ENCODE measurements around the gene ABCB11. TPM values are rescaled to one million over a fixed set of nuclear protein-coding genes. Genes with fewer than 3 reads are reported as not detected.
"Not testable (repeated sequence)": the region's sequence is repeated elsewhere in the genome, so short reads cannot be mapped to it uniquely, and the experiment has no call there.

Gene ABCB11
- total and polyA plus RNA-seq, 7 donors = under 0.01 to 0.93 (median 0.55) TPM; not detected in 2

DNA sequence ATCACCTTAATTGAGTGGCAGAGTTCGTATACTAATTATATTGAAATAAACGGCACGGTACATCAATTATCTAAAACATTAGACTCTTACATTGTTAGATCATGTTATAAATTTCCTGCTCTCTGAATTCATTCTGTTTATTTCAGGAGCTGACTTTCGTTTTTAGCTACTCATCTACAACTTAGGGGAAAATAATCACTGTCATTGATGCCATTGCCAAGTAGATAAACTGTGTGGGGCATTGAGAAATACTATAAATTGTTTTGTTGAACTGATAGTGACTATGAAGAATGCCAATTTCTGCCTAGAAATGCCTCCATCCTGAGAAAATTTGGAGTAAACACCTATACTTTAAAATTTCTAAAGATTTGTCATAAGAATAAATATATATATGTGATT is 17.5 kb downstream of the ABCB11 start:
- H3K4me3 ChIP-seq = no peak overlapping the region

DNA sequence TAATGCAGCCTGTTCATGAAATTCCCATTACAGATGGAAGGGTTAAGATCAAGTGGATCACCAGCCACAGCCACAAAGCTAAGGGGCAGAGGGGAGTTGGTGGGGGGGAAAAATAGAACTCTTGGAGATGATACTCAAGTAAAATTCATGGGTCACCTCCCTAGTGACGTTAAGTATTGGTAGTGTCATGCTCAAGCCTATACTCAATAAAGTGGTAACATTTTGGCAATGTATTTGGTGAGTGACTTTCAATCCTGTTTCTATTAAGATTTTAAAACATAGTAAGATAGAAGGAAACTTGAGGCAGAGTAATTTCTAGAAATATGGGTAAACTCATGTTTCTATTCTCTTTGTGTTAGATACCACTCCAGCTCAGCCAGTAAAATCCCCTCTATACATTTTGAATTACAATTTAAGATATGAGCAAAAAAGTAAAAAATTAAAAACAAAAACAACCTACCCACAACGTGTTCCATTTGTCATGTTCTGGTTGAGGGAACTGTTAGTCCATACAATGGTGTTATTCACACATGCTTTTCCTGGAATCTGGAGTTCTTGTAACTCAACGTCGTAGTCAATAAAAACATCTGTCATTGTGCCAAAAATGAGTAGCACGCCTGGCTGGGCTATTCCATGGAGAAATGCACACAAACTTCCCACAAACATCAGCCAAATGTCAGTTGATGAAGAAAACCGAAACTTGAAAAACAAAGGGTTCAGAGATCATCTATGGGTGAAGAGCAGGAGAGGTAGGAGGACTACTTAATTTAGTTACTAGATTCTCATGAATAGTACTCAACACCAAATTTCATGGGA is 18.1 kb downstream of the ABCB11 start:
- H3K9me3 ChIP-seq = no peaks in the 10 kb centered on the region
- no peak for DNase-seq
- H3K27ac ChIP-seq = no peak overlapping the region
- H3K4me1 ChIP-seq = no peaks in the 10 kb centered on the region
- H3K27me3 ChIP-seq = no peaks in the 10 kb centered on the region
- no peaks in the 10 kb centered on the region for H3K36me3 ChIP-seq
- TF ChIP-seq EP300 (IDR thresholded peaks at IDR 0.05) (no peak), POLR2AphosphoS5 (IDR thresholded peaks at IDR 0.05) (no peak), POLR2A (IDR thresholded peaks at IDR 0.05) (no peak)
- TF ChIP-seq, protein P1, sequence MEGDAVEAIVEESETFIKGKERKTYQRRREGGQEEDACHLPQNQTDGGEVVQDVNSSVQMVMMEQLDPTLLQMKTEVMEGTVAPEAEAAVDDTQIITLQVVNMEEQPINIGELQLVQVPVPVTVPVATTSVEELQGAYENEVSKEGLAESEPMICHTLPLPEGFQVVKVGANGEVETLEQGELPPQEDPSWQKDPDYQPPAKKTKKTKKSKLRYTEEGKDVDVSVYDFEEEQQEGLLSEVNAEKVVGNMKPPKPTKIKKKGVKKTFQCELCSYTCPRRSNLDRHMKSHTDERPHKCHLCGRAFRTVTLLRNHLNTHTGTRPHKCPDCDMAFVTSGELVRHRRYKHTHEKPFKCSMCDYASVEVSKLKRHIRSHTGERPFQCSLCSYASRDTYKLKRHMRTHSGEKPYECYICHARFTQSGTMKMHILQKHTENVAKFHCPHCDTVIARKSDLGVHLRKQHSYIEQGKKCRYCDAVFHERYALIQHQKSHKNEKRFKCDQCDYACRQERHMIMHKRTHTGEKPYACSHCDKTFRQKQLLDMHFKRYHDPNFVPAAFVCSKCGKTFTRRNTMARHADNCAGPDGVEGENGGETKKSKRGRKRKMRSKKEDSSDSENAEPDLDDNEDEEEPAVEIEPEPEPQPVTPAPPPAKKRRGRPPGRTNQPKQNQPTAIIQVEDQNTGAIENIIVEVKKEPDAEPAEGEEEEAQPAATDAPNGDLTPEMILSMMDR (IDR thresholded peaks at IDR 0.05) = no peak
- WGBS, 2 donors = 22 to 66% methylated on average over 6 of the region's 6 CpGs
- intact Hi-C loops (cut with DNase I) = no loop called here
- H3K4me3 ChIP-seq = no peak overlapping the region

More for the DNA sequence above, 17.5 kb downstream of the ABCB11 start:
- TF ChIP-seq EP300 (IDR thresholded peaks at IDR 0.05) (no peak), POLR2AphosphoS5 (IDR thresholded peaks at IDR 0.05) (no peak), POLR2A (IDR thresholded peaks at IDR 0.05) (no peak)
- TF ChIP-seq, protein P1 (IDR thresholded peaks at IDR 0.05) = no peak
- no peaks in the 10 kb centered on the region for H3K9me3 ChIP-seq
- no peaks in the 10 kb centered on the region for H3K27me3 ChIP-seq
- no peak overlapping the region for H3K27ac ChIP-seq
- intact Hi-C loops (cut with DNase I) = no loop called here
- WGBS, 2 donors = 67 to 76% methylated on average over 4 of the region's 4 CpGs
- H3K36me3 ChIP-seq = no peaks in the 10 kb centered on the region
- no peaks in the 10 kb centered on the region for H3K4me1 ChIP-seq
- no peak for DNase-seq

DNA sequence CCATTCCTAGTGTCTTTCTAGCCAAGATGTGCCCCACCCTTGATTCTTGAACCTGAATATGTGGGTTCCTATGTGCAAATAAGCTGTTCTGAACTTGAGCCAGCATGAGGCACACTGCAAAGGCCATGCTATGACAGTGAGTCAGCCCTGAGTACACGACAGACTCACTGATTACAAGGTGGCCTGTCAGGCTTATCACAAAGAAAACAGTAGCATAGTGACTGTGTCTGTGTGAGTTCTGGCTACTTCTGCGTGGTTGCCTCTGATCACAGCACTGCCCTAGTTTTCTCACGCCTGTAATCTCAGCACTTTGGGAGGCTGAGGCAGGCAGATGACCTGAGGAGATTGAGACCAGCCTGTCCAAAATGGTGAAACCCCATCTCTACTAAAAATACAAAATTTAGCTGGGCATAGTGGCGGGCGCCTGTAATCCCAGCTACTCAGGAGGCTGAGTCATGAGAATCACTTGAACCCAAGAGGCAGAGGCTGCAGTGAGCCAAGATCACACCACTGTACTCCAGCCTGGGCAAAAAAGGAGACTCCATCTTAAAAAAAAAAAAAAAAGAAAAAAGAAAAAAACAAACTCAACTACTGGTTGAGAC is 18.8 kb downstream of the ABCB11 start:
- H3K36me3 ChIP-seq; H3K27ac ChIP-seq; H3K4me1 ChIP-seq; H3K4me3 ChIP-seq; intact Hi-C loops (cut with DNase I); H3K9me3 ChIP-seq; H3K27me3 ChIP-seq; DNase-seq: not testable (repeated sequence)
- WGBS, 2 donors = 36 to 72% methylated on average over 5 of the region's 5 CpGs

DNA sequence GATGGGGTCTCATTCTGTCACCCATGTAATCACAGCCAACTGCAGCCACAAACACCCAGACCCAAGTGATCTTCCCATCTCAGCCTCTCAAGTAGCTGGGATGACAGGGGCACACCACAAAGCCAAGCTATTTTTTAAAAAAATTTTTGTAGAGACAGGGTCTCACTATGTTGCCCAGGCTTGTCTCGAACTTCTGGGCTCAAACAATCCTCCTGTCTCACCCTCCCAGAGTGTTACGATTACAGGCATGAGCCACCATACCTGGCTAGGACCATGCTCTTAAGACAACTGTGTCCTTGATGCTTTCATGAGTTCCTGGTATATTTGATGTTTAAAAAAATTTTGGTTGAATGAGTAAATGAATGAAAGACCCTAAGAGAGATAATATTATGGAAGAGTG is 19.4 kb downstream of the ABCB11 start:
- DNase-seq = no peak
- 86 to 87% methylated on average over 2 of the region's 2 CpGs for WGBS, 2 donors

More for the DNA sequence above, 19.4 kb downstream of the ABCB11 start:
- H3K27ac ChIP-seq = no peak overlapping the region
- H3K9me3 ChIP-seq = no peaks in the 10 kb centered on the region
- no peaks in the 10 kb centered on the region for H3K27me3 ChIP-seq
- no peak overlapping the region for H3K4me3 ChIP-seq
- TF ChIP-seq POLR2AphosphoS5 (IDR thresholded peaks at IDR 0.05) = no peak
- no peak for TF ChIP-seq POLR2A (IDR thresholded peaks at IDR 0.05)
- TF ChIP-seq EP300 (IDR thresholded peaks at IDR 0.05) = no peak
- TF ChIP-seq, protein P1 (IDR thresholded peaks at IDR 0.05) = no peak
- H3K36me3 ChIP-seq = no peaks in the 10 kb centered on the region
- H3K4me1 ChIP-seq = no peaks in the 10 kb centered on the region
- intact Hi-C loops (cut with DNase I) = no loop called here

Measured in sigmoid colon (tissue), 7 donors.